Vagina (tissue), 2 donors: Measurements from ENCODE around the gene CRX.

Experiments
- POLR2A ChIP-seq, 2 donors: fragments of 450-650 bp; IDR thresholded peaks; one replicate each; pipeline ENCODE4 v1.6.1; 2017; ENCODE audit warnings: antibody characterized with exemption in 2 of 2, mild to moderate bottlenecking in 2 of 2, moderate library complexity in 2 of 2
- POLR2AphosphoS5 ChIP-seq, 2 donors: sonication (generic); formaldehyde crosslinking; IDR thresholded peaks; one replicate each; pipeline ENCODE4 v1.9.0; 2017; ENCODE audit warnings: antibody characterized with exemption in 2 of 2, mild to moderate bottlenecking in 2 of 2, low read depth in 1 of 2; ENCODE audit not compliant: insufficient read depth in 1 of 2
- TF ChIP-seq, protein P1 (sequence below), 3 experiments: fragments of 450-650 bp in 2 of 3; fragments of 200-600 bp in 1 of 3; sonication (generic) in 1 of 3; IDR thresholded peaks; one replicate each; pipeline ENCODE4 v1.5.1; 2017 to 2019; ENCODE audit warnings: antibody characterized with exemption in 3 of 3, mild to moderate bottlenecking in 2 of 3, moderate library complexity in 2 of 3

DNA sequence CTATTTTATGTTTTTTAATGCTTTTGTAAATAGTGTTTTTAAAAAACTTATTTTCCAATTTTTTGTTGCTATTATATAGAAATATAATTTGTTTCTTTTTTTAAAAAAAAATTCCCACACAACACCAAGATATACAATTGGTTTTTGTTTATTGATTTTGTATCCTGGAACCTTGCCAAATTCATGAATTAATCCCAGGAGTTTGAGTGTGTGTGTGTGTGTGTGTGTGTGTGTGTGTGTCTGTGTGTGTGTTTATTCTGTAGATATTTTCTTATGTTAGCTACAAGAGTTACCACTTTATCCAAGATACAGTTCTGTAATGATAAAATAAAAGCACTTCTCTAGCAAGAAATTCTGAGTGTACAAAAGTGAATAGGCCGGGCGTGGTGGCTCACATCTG is 25.0 kb upstream of the CRX start:
- TF ChIP-seq, protein P1, sequence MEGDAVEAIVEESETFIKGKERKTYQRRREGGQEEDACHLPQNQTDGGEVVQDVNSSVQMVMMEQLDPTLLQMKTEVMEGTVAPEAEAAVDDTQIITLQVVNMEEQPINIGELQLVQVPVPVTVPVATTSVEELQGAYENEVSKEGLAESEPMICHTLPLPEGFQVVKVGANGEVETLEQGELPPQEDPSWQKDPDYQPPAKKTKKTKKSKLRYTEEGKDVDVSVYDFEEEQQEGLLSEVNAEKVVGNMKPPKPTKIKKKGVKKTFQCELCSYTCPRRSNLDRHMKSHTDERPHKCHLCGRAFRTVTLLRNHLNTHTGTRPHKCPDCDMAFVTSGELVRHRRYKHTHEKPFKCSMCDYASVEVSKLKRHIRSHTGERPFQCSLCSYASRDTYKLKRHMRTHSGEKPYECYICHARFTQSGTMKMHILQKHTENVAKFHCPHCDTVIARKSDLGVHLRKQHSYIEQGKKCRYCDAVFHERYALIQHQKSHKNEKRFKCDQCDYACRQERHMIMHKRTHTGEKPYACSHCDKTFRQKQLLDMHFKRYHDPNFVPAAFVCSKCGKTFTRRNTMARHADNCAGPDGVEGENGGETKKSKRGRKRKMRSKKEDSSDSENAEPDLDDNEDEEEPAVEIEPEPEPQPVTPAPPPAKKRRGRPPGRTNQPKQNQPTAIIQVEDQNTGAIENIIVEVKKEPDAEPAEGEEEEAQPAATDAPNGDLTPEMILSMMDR (IDR thresholded peaks at IDR 0.05) = no peak
- TF ChIP-seq POLR2AphosphoS5 (IDR thresholded peaks at IDR 0.05; ENCODE audit: insufficient read depth in 1 of 2, low read depth in 1 of 2) (no peak), POLR2A (IDR thresholded peaks at IDR 0.05) (no peak)
